LNCAP (cell line): ENCODE measurements around the gene LDLRAP1.

ENCODE experiments used
- TF ChIP-seq, protein P1 (sequence below): fragments of 450-650 bp; IDR thresholded peaks from 2 replicates; pipeline ENCODE4 v1.5.1; 2017; ENCODE audit warnings: mild to moderate bottlenecking

LDLRAP1 gene

DNA sequence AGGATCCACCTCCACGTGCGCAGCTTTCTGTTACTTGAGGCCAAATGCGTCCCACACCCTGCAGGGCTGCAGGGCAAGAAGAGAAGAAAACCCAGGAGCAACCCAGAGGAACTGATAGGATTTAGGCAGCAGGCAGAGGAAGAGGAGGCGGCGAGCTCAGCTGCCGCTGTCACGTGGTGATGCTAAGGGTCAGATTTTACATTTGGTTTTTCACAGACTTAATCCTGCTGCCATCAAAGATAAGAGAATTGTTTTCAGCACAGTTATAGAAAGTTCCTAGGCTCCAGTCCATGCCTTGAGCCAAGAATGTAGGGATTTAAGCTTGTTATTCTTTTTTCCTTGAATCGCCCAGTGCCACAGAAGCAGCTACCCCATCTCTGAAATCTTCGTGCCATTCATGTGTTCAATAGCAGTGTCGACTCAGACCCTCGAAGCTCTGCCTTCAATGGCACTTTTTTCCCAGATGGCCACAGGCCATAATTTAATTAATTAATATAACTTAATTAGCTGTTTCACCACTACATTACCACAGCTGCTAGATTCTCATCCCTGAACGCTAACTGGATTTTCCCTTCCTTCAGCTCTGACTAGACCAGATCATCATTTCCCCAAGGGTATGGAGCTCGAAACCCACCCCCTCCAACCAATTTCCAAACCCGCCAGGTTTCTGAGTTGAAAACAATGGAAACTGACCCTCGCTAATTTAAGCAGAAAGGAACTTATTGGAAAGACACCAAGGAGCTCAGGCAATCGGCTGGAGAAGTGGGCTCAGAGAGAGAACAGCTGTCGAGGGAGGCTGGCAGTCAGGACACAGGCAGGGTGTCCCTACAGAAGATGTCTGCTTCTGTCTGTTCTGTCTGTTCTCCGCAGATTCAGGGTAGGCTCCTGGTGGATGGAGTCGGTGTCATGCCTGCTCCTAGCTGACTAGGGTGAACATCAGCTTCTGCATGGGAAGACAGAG lies 36.2 kb downstream of the LDLRAP1 start:
- TF ChIP-seq, protein P1, sequence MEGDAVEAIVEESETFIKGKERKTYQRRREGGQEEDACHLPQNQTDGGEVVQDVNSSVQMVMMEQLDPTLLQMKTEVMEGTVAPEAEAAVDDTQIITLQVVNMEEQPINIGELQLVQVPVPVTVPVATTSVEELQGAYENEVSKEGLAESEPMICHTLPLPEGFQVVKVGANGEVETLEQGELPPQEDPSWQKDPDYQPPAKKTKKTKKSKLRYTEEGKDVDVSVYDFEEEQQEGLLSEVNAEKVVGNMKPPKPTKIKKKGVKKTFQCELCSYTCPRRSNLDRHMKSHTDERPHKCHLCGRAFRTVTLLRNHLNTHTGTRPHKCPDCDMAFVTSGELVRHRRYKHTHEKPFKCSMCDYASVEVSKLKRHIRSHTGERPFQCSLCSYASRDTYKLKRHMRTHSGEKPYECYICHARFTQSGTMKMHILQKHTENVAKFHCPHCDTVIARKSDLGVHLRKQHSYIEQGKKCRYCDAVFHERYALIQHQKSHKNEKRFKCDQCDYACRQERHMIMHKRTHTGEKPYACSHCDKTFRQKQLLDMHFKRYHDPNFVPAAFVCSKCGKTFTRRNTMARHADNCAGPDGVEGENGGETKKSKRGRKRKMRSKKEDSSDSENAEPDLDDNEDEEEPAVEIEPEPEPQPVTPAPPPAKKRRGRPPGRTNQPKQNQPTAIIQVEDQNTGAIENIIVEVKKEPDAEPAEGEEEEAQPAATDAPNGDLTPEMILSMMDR, result no peak

DNA sequence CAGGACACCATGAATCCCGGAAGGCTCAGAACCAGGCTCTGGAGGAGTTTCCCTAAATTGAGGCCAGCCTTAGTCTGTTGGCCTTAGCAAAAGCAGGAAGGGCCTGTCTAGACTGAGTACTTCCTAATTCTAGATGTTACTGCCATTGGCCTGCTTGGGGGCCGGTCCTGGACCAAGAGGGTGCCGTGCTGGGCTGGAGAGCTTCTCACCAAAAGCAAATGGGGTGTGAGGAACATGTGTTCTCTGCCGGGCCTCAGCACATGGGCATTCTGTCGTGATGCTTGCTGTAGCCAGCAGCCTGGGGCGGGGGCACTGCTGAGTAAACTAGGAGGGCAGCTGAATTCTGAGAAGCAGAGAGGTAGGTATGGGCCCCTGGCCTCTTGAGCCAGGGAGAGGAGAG lies 37.5 kb downstream of the LDLRAP1 start:
- TF ChIP-seq, protein P1, result no peak

DNA sequence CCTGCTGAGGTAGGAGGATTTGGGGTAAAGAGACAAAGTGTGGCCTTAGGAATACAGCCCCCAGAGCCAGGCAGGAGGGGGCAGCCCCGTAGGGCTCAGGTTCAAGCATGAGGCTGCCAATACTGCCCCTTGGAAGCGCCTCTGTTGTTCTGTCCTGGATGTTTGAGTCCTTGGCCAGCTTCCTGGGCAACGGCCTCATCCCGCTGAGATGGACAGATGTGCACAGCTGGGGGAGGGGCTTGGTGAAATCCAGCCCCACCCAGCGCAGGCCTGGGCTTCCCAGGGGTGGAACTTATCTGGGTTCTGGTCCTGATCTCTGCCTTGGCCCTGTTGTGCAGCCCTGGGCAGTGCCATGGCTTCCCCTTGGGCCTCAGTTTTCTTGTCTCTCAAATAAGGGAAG lies 38.4 kb downstream of the LDLRAP1 start:
- TF ChIP-seq, protein P1, result no peak

DNA sequence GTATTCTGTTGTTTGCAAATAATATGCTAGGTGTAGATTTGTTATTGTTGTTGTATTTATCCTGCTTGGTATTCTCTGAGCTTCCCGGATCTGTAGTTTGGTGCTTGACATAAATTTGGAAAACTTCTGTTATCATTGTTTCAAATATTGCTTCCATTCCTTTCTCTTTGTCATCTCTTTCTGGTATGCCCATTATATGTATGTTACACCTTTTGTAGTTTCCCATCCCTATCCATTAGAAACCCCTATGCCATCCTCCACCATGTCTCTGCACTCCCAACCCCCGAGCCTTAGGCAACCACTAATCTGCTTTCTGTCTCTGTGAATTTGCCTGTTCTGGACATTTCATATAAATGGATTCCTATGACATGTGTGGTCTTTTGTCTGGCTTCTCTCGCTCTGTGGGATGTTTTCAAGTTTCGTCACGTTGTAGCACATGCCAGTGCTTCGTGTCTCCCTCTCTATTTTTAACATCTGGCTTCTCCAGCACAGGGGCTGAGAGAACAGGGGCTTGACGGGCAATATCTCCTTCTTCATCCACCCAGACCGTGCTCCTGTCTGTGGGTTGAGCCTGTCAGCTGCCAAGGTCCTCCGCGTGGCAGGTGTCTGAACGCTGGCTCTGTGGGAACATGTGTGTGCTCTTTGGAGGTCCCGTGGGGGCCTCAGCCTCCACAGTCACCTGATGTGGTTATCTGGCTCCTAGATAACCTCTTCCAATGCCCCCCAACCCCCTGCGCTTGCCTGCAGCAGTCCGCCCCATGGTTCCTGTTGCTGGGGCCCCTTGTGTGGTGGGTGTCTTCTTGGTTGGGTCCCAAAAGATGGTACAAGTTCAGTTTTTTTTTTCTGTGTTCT lies 40.3 kb downstream of the LDLRAP1 start:
- TF ChIP-seq, protein P1, result no peak

DNA sequence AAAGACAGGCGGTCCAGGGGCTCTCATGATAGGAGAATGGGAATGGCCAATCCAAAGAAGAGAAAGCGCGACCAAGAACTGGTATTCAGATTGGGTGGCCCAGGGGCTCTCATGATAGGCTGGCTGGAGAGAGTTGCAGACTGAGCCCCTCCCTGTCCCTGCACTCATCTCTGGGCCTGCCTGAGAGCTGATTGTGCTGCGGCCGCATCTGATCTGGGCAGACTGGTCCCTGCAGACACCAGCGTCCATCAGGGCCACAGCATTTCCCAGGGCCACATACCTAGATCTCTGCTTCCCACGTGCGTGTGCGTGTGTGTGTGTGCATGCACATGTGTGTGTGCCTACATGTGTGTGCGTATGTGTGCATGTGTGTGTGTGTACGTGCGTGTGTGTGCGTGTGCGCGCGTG lies 42.8 kb downstream of the LDLRAP1 start:
- TF ChIP-seq, protein P1, result no peak

DNA sequence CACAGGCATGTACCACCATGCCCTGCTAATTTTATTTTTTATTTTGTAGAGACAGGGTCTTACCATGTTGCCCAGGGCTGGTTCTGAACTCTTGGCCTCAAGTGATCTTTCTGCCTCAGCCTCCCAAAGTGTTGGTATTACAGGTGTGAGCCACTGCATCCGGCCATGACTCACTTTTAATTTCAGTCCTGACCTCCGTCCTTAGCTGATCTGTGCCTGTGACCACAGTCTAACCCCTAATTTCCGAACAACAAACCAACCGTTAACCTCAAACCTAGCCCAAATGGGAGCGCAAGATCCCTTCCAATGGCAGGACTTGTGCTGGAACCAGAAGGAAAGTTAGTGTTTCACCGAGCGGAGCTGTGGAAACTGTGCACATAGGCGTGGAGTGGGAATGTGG lies 43.9 kb downstream of the LDLRAP1 start:
- TF ChIP-seq, protein P1, result no peak

DNA sequence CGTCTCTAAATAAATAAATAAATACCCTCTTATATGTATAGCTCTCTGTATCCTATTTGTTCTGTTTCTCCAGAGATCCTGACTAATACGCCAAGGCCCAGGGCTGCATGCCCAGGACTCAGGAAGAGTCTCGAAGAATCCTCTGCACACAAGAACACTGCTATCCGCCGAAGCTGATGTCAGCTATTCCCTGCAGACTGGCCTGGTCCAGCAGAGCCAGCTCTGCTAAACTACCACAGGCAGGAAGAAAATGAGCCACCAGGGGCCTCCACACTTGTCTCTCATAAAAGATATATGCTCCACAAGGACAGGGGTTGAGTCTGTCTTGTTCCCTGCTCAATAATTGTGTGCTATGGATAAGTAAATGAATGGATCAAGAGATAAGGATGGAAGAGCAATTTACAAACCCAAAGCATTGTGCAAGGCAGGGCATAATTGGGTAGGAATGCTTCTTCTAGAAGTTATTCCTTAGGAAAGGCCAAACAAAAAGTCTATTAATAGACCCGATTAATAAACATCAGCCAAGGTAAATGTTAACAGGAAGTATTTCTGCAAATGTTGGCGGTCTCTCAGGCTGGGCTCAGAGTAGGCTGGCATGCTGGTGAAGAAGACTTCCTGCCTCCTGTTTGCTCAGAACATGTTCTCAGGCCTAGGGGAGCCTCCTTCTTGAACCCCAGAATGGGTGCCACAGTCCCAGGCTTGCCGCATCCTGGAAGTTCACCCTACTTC lies 46.9 kb downstream of the LDLRAP1 start:
- TF ChIP-seq, protein P1, result peak; percentile 23; the same call in 1 of the 2 replicates
